ENCODE data around the gene PPIA.

PPIA gene

DNA sequence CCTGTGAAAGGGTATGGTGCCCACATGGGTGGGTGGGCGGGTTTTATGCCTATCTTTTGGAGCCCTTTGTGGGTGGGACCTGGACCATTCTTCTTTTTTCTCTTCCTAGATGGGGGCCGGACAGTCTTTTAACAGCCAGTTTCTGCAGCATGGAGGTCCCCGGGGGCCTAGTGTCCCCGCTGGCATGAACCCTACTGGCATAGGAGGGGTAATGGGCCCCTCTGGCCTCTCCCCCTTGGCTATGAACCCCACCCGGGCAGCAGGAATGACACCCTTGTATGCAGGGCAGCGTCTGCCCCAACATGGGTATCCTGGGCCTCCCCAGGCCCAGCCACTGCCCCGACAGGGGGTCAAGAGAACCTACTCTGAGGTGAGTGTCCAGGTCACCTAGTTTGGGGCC is 38.7 kb upstream of the PPIA start:
- peaks cover 21 to 27% of the 10 kb centered on the region in 2 donors for H3K36me3 Mint-ChIP-seq
- H3K27ac Mint-ChIP-seq: peak overlapping the region; percentile 51
- no peaks in the 10 kb centered on the region for H3K27me3 Mint-ChIP-seq
- H3K9me3 Mint-ChIP-seq: no peaks in the 10 kb centered on the region
- no peak overlapping the region for H3K4me3 Mint-ChIP-seq
- no peak for ATAC-seq (replicated peaks)
- peaks cover 15 to 39% of the 10 kb centered on the region in 2 donors for H3K4me1 Mint-ChIP-seq
- no peak for DNase-seq

DNA sequence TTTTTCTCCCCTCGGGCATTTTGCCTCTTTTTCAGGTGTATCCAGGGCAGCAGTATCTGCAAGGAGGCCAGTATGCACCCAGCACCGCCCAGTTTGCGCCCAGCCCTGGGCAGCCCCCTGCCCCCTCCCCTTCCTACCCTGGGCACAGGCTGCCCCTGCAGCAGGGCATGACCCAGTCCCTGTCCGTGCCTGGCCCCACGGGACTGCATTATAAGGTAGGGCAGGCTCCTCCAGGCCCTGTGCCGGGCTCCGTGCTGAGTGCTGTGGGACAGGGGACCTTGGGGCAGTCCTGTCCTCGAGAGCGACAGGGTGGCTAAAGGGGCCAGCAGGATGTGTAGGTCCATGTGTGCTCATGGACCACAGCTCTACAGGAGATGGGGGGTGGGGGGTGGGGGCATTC is 37.2 kb upstream of the PPIA start:
- Mint-ChIP-seq H3K4me3 (no peak overlapping the region), H3K9me3 (no peaks in the 10 kb centered on the region)

DNA sequence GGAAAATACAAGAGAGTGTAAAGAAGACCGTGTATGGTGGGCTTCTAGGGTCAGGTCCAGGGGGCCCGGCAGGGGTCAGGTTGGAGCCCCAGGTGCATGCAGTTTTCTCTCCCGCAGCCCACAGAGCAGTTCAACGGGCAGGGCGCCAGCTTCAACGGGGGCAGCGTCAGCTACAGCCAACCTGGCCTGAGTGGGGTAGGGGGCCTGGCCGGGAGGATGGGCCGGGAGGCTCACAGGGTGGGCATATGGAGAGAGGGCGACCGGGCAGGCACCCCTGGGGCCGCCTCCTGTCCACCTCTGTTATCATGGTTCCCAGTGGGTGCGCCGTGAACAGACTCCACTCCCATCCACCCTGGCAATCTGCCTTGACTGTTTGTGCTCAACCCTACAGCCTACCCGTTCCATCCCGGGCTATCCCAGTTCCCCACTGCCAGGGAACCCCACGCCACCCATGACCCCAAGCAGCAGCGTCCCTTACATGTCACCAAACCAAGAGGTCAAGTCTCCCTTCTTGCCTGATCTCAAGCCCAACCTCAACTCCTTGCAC is 36.4 kb upstream of the PPIA start:
- peak overlapping the region; percentile 14 for H3K27ac Mint-ChIP-seq
- DNase-seq (no peak), ATAC-seq (replicated peaks) (no peak)
- no peak overlapping the region for H3K4me3 Mint-ChIP-seq
- no peaks in the 10 kb centered on the region for H3K9me3 Mint-ChIP-seq
- no peaks in the 10 kb centered on the region for H3K27me3 Mint-ChIP-seq
- peaks cover 4 to 19% of the 10 kb centered on the region in 2 donors for H3K4me1 Mint-ChIP-seq
- peaks cover 34 to 40% of the 10 kb centered on the region in 2 donors for H3K36me3 Mint-ChIP-seq

More for the DNA sequence above, 37.2 kb upstream of the PPIA start:
- DNase-seq: no peak
- peaks cover 32 to 35% of the 10 kb centered on the region in 2 donors for H3K36me3 Mint-ChIP-seq
- no peaks in the 10 kb centered on the region for H3K27me3 Mint-ChIP-seq
- H3K4me1 Mint-ChIP-seq: peaks cover 8 to 28% of the 10 kb centered on the region in 2 donors
- ATAC-seq (replicated peaks): no peak
- no peak overlapping the region for H3K27ac Mint-ChIP-seq

DNA sequence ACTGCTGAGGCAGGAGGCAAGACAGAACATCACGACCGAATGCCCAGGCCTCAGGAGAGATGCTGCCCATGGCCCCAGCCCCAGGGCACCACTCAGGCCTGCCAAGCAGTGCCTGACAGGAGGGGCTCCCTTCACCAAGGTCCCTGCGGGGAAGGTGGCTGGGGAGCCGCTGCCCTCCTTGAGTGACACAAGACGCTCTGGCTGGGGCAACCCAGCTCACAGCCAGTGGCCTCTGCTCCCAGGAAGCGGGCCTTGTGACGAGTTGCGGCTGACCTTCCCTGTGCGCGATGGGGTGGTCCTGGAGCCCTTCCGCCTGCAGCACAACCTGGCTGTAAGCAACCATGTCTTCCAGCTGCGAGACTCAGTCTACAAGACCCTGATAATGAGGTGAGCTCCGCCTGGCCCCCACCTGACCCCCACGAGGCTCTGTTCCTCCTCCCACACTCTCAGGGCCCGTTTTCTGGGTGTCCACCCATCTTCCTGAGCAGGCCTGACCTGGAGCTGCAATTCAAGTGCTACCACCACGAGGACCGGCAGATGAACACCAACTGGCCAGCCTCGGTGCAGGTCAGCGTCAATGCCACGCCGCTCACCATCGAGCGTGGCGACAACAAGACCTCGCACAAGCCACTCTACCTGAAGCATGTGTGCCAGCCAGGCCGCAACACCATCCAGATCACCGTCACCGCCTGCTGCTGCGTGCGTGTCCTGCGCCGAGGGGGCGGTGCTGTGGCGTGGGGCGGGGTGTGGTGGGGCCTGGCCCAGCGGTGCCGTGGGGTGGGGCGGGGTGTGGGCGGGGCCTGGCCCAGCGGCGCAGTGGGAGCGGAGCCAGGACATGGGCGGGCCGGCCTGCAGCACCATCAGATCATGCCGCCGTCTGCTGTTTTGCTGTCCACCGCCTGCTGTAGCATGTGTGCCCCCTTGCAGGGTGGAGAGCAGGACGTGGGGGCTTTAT is 35.0 kb upstream of the PPIA start:
- Mint-ChIP-seq H3K9me3 (no peaks in the 10 kb centered on the region), H3K27me3 (no peaks in the 10 kb centered on the region), H3K4me1 (peaks cover 6 to 12% of the 10 kb centered on the region in 2 donors), H3K4me3 (no peak overlapping the region), H3K27ac (no peak overlapping the region), H3K36me3 (peaks cover 44 to 49% of the 10 kb centered on the region in 2 donors)
- ATAC-seq (replicated peaks) (no peak), DNase-seq (no peak)

DNA sequence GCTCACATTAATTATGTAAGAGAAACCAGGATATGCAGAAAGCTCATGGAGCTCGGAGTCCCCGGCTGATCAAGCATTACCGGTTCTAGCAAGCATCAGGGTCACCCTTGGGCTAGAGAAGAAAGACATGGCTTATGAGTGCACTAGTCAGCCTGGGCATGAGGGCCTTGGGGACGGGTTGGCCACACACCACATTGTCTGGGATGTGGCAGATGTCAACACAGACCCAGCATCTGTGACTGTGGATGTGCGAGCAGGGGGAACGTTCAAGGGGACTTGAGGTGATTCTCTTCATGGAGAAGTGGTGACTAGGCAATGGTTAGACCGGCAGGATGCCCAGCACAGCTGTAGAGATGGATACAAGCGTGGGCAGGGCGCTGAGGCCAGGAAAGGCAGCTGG is 34.2 kb upstream of the PPIA start:
- peaks cover 12 to 18% of the 10 kb centered on the region in 2 donors for H3K4me1 Mint-ChIP-seq
- H3K27ac Mint-ChIP-seq: no peak overlapping the region
- H3K36me3 Mint-ChIP-seq: peaks cover 45 to 53% of the 10 kb centered on the region in 2 donors
- DNase-seq (no peak), ATAC-seq (replicated peaks) (no peak)
- H3K4me3 Mint-ChIP-seq: no peak overlapping the region
- no peaks in the 10 kb centered on the region for H3K9me3 Mint-ChIP-seq
- H3K27me3 Mint-ChIP-seq: no peaks in the 10 kb centered on the region

DNA sequence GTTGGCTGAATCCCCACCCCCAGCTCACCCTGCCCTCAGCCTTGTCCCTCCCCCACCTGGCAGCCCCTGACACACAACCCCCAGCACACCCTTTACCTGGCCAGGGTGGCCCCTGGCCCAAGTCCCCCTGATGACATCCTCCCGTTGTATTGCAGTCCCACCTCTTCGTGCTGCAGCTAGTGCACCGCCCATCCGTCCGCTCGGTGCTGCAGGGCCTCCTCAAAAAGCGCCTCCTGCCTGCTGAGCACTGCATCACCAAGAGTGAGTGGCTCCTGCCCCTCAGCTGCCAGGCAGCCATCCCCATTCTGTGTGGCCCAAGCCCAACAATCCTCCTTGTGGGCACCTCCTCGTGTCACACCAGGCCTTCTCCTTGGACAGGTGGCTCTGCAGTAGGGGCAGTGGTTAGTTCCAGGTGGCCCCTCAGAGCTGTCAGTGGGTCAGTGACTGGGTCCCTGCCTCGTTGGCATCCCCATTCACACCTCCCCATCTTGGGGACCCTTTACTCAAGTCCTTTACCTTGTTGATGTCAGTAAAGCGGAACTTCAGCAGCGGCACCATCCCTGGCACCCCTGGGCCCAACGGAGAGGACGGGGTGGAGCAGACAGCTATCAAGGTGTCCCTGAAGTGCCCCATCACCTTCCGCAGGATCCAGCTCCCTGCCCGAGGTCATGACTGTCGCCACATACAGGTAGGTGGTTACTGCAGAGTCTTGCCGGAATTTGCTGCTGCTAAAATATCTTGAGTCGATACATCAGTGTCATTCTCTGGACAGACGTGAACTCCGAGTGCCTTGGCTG is 33.6 kb upstream of the PPIA start:
- peak overlapping the region; percentile 84 for H3K27ac Mint-ChIP-seq
- no peak for DNase-seq
- peaks cover 50 to 59% of the 10 kb centered on the region in 2 donors for H3K36me3 Mint-ChIP-seq
- H3K4me3 Mint-ChIP-seq: no peak overlapping the region
- no peaks in the 10 kb centered on the region for H3K27me3 Mint-ChIP-seq
- ATAC-seq (replicated peaks): no peak
- H3K4me1 Mint-ChIP-seq: peaks cover 18 to 21% of the 10 kb centered on the region in 2 donors
- no peaks in the 10 kb centered on the region for H3K9me3 Mint-ChIP-seq

DNA sequence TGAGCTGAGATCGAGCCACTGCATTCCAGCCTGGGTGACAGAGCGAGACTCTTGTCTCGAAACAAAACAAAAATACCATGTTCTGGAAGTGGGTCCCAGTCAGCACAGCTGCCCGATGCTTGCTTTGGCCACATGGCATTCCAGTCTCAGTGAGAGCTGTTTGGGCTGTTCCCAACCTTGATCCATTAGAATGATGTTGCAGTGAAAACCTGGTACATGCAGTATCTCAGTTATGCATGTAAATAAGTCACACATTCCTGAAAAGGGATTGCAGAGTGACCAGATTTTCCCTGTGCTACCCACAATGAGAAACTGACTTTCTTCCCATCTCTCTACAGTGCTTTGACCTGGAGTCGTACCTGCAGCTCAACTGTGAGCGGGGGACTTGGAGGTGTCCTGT is 32.4 kb upstream of the PPIA start:
- Mint-ChIP-seq H3K9me3 (no peaks in the 10 kb centered on the region), H3K27ac (no peak overlapping the region), H3K27me3 (no peaks in the 10 kb centered on the region), H3K4me1 (peaks cover 30 to 32% of the 10 kb centered on the region in 2 donors), H3K36me3 (peaks cover 62 to 70% of the 10 kb centered on the region in 2 donors), H3K4me3 (no peak overlapping the region)
- no peak for ATAC-seq (replicated peaks)
- DNase-seq: no peak

DNA sequence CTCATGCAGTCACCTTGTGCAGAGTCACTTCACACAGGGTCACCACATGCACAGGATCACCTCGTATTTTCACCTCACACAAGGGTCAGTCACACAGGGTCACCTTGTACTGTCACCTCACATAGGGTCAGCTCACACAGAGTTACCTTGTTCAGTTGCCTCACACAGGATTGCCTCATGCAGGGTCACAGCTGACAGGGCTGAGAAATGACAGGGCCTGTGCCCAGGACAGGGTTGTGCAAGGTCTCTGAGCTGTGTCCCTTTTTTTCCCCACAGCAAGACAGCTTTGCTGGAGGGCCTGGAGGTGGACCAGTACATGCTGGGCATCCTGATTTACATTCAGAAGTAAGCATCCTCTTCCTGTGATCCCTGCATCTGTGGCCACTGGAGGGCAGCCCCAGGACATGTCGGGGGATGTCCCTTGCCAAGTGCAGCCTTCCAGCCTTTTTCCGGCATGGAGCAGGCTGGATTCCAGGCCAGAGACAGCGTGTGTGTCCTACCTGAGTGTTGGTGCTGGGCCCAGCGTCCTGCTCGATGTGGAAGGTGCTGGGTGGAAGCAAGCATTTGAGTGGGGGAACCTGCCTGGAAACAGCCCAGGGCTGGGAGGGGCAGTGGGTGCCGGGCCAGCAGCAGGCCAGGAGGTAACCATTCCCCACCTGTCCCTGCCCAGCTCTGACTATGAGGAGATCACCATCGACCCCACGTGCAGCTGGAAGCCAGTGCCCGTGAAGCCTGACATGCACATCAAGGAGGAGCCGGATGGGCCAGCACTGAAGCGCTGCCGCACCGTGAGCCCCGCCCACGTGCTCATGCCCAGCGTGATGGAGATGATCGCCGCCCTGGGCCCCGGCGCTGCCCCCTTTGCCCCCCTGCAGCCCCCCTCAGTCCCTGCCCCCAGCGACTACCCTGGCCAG is 31.6 kb upstream of the PPIA start:
- peaks cover 0 to under 1% of the 10 kb centered on the region in 2 donors for H3K9me3 Mint-ChIP-seq
- H3K36me3 Mint-ChIP-seq: peaks cover 62 to 71% of the 10 kb centered on the region in 2 donors
- ATAC-seq (replicated peaks): no peak
- no peaks in the 10 kb centered on the region for H3K27me3 Mint-ChIP-seq
- no peak overlapping the region for H3K4me3 Mint-ChIP-seq
- H3K4me1 Mint-ChIP-seq: peaks cover 38 to 41% of the 10 kb centered on the region in 2 donors
- no peak overlapping the region for H3K27ac Mint-ChIP-seq
- no peak for DNase-seq

DNA sequence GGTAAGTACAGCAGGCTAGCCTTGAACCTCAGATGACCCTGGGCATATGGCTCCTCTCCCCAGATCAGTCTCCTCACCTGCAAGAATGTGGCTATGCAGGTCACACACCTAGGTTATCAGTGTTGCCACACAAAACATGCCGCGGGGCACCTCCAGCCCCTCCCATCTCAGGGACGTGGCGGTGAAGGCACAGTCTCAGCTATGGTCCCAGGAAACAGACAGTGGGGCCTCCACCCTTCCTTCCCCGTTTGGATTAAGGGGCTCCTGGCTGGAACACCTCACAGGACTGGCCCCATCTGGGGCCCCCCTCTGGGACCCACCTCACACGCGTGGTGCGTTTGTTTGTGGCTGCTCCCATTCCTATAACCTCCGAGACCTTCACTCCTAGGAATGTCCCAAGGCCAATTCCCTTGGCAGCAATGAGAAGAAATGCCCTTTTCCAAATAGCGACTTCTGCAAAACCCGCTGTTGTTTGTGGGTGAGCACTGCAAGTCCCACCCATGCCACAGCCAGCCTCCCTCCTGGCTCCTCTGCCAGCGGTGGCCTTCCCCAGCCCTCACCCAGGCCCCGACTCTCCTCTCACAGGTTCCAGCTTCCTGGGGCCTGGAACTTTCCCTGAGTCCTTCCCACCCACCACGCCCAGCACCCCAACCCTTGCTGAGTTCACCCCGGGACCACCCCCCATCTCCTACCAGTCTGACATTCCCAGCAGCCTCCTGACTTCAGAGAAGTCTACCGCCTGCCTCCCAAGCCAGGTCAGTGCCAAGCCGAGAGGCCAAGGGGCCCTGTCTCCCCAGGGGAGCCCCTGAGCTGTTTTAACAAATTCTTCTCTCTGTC is 30.7 kb upstream of the PPIA start:
- DNase-seq: no peak
- no peaks in the 10 kb centered on the region for H3K27me3 Mint-ChIP-seq
- peaks cover 60 to 69% of the 10 kb centered on the region in 2 donors for H3K36me3 Mint-ChIP-seq
- peaks cover 0 to 3% of the 10 kb centered on the region in 2 donors for H3K9me3 Mint-ChIP-seq
- no peak for ATAC-seq (replicated peaks)
- H3K4me1 Mint-ChIP-seq: peaks cover 46 to 47% of the 10 kb centered on the region in 2 donors
- peak overlapping the region; percentile 91 for H3K27ac Mint-ChIP-seq
- no peak overlapping the region for H3K4me3 Mint-ChIP-seq

DNA sequence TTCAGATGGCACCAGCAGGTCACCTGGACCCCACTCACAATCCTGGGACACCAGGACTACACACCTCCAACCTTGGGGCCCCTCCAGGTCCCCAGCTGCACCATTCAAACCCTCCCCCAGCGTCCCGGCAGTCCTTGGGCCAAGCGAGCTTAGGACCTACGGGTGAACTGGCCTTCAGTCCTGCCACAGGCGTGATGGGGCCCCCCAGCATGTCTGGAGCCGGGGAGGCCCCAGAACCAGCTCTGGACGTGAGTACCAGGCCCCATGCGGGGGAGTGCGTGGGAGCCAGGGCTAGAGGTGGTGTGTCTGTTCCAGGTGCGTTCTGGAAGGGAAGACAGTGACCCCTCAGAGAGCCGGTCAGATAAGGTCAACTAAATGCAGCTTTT is 30.1 kb upstream of the PPIA start:
- Mint-ChIP-seq H3K9me3 (peaks cover 0 to 3% of the 10 kb centered on the region in 2 donors), H3K36me3 (peaks cover 62 to 72% of the 10 kb centered on the region in 2 donors), H3K27me3 (no peaks in the 10 kb centered on the region), H3K4me1 (peaks cover 50 to 53% of the 10 kb centered on the region in 2 donors), H3K4me3 (no peak overlapping the region), H3K27ac (peak overlapping the region; percentile 91)
- no peak for ATAC-seq (replicated peaks)
- no peak for DNase-seq

DNA sequence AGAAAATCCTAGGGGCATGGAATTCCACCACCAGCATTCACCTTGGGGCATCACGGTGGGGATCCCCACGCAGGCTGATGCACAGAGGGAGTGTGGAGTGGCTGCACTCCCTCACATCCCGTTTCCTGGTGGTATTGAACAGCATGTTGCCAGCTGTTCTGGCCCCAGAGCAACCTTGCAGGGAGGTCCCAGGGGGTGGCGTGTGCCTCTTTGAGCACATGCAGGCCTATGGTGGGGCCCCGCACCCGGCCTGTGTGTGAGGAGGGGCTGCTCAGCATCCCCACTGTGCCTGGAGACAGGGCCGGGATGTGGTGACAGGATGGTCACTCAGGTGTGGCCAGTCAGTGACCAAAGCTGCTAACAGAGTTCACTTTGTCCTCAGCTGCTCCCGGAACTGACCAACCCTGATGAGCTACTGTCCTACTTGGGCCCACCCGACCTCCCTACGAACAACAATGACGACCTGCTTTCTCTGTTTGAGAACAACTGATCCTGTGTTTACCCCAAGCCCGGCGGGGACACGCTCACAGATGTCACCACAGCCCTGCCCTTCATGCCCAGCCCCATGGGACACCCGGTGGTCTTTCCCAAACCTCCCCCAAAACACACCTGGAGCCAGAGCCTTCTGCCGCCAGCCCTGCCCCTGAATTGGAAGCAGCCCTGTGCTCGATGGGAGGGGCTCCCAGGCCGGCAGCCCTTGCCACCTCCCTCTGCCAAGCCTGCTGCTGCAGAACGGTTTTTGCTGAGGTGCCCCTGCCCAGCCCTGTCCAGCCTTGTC is 29.2 kb upstream of the PPIA start:
- DNase-seq: no peak
- Mint-ChIP-seq H3K9me3 (peaks cover 0 to 3% of the 10 kb centered on the region in 2 donors), H3K4me3 (no peak overlapping the region), H3K27me3 (no peaks in the 10 kb centered on the region), H3K27ac (peak overlapping the region; percentile 93), H3K4me1 (peaks cover 52 to 56% of the 10 kb centered on the region in 2 donors), H3K36me3 (peaks cover 57 to 67% of the 10 kb centered on the region in 2 donors)
- ATAC-seq (replicated peaks): peak in 1 of 2 donors; percentile 3

DNA sequence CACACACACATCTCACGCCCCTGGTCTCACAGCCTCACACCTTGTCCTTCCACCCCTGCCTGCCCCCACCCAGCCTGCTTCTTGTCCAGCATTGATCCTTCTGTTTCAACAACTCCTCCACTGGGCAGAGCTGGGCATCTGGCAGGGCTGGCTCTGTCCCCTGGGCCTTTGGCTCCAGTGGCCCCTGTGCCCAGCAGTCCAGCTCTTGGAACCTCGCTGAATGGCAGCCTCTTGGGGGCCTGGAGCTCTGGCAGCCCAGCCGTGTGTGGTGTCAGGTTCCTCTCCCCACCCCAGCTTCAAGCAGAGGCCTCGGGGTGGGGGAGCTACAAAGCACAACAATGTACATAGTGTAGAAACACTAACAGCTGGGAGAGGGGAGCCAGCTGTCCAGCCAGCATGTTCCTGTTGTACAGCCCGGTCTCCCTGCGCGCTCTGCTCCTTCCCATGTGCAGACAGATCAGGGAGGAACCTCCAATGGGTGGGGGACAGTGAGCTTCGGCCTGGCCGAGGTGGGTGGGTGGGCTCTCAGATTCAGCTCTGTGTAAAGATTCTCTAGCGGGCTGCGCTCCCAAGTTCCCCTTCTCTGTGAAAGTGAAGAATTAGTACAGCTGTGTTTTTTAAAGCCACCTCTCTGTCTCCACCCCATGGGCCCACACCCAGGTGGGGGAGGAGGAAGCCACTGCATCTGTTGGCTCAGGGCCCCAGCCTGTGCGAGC is 28.4 kb upstream of the PPIA start:
- H3K9me3 Mint-ChIP-seq: peaks cover 0 to 3% of the 10 kb centered on the region in 2 donors
- H3K27me3 Mint-ChIP-seq: no peaks in the 10 kb centered on the region
- peaks cover 52 to 59% of the 10 kb centered on the region in 2 donors for H3K36me3 Mint-ChIP-seq
- H3K27ac Mint-ChIP-seq: peak overlapping the region; percentile 93
- H3K4me3 Mint-ChIP-seq: peak overlapping the region in 1 of 2 donors; percentile 29
- H3K4me1 Mint-ChIP-seq: peaks cover 53 to 56% of the 10 kb centered on the region in 2 donors
- DNase-seq (peak; percentile 27), ATAC-seq (replicated peaks) (peak; percentile 38 to 80)
